T-helper 2 cell (primary cell): ENCODE data around the gene EPHA1.
A peak's percentile ranks its signal among the peaks of the same experiment; 100 is the strongest.

Experiments
- DNase-seq, 5 experiments: peaks; one replicate each; pipeline versions ENCODE4 v3.0.0 to v3.0.0-alpha.2; 2012 to 2022

Gene EPHA1

GRCh38 chr7:143369678-143370651 lies 38.7 kb downstream of the EPHA1 start:
- DNase-seq, result peak in 1 of 5 experiments; percentile 52

- no peak for DNase-seq
These were observed 40.3 kb downstream of the EPHA1 start for GRCh38 chr7:143368387-143368786.

- no peak for DNase-seq
These were observed 40.7 kb downstream of the EPHA1 start for GRCh38 chr7:143367972-143368371.

- no peak for DNase-seq
These were observed 45.4 kb downstream of the EPHA1 start for GRCh38 chr7:143363016-143363937.

- peak in 2 of 5 experiments; percentile 35 to 56 for DNase-seq
These were observed 46.3 kb downstream of the EPHA1 start, which contains the start of gene FAM131B for GRCh38 chr7:143362131-143363015. Gene FAM131B, minus strand, starts transcription at chr7:143362713. Its CDS starts 110 bp downstream, at chr7:143362603.

GRCh38 chr7:143361552-143362130 lies 47.0 kb downstream of the EPHA1 start:
- DNase-seq, result no peak

- DNase-seq, result no peak
These were observed 47.7 kb downstream of the EPHA1 start for GRCh38 chr7:143360788-143361551.

GRCh38 chr7:143359771-143360353 lies 48.8 kb downstream of the EPHA1 start:
- no peak for DNase-seq

GRCh38 chr7:143358626-143359025 lies 50.0 kb downstream of the EPHA1 start:
- DNase-seq, result no peak

GRCh38 chr7:143356414-143357050 lies 52.1 kb downstream of the EPHA1 start:
- DNase-seq, result no peak

- no peak for DNase-seq
These were observed 52.9 kb downstream of the EPHA1 start for GRCh38 chr7:143355450-143356385.

GRCh38 chr7:143354965-143355364 lies 53.7 kb downstream of the EPHA1 start:
- no peak for DNase-seq

- no peak for DNase-seq
These were observed 54.3 kb downstream of the EPHA1 start for GRCh38 chr7:143354376-143354775.

- no peak for DNase-seq
These were observed 56.1 kb downstream of the EPHA1 start for GRCh38 chr7:143352531-143353002.

GRCh38 chr7:143351574-143351973 lies 57.1 kb downstream of the EPHA1 start:
- no peak for DNase-seq

GRCh38 chr7:143351060-143351459 lies 57.6 kb downstream of the EPHA1 start:
- no peak for DNase-seq

GRCh38 chr7:143347950-143348349 lies 60.7 kb downstream of the EPHA1 start:
- no peak for DNase-seq

- DNase-seq, result no peak
These were observed 62.6 kb downstream of the EPHA1 start for GRCh38 chr7:143346018-143346417.
